Kidney (tissue), 14 donors: ENCODE data around the gene SEMA3D. TPM values are rescaled to one million over a fixed set of nuclear protein-coding genes. Genes with fewer than 3 reads are reported as not detected.

Source experiments
- DNase-seq, 5 donors: peaks; one replicate each; pipeline ENCODE4 v3.0.0-alpha.2; 2013 to 2020
- FAIRE-seq: peaks from 2 replicates; lab custom pipeline; 2012; peaks lifted over from hg19 to GRCh38; lab: Jason Lieb, UNC
- H3K27ac ChIP-seq, 2 donors: one replicate each; pipeline ENCODE4 v1.7.0; 2013; ENCODE audit warnings: low read depth in 2 of 2, low read length in 2 of 2, inconsistent platforms in 1 of 2
- H3K27me3 ChIP-seq: one replicate; pipeline ENCODE4 v1.7.1; 2013; ENCODE audit warnings: low read length, inconsistent platforms; ENCODE audit not compliant: control insufficient read depth, insufficient read depth
- H3K36me3 ChIP-seq, 3 donors: one replicate each; pipeline versions ENCODE4 v1.7.0 to v1.7.1; 2013; ENCODE audit warnings: low read length in 3 of 3, control low read depth in 1 of 3, inconsistent platforms in 1 of 3; ENCODE audit not compliant: insufficient read depth in 3 of 3, control insufficient read depth in 2 of 3
- H3K4me1 ChIP-seq, 3 donors: one replicate each; pipeline versions ENCODE4 v1.7.0 to v1.7.1; 2013; ENCODE audit warnings: low read length in 3 of 3, inconsistent platforms in 1 of 3, low read depth in 1 of 3; ENCODE audit not compliant: control insufficient read depth in 2 of 3, insufficient read depth in 2 of 3
- H3K4me3 ChIP-seq, 3 donors: one replicate each; pipeline versions ENCODE4 v1.7.0 to v1.8.1; 2013; ENCODE audit warnings: low read length in 3 of 3, control low read depth in 1 of 3, inconsistent platforms in 1 of 3
- H3K9ac ChIP-seq, 3 donors: one replicate each; pipeline versions ENCODE4 v1.7.0 to v1.7.1; 2013; ENCODE audit warnings: low read length in 3 of 3, control low read depth in 1 of 3, inconsistent platforms in 1 of 3
- H3K9me3 ChIP-seq, 3 donors: one replicate each; pipeline versions ENCODE4 v1.7.0 to v1.7.1; 2013; ENCODE audit warnings: low read length in 3 of 3, control low read depth in 1 of 3, inconsistent platforms in 1 of 3; ENCODE audit not compliant: control insufficient read depth in 2 of 3, insufficient read depth in 1 of 3
- intact Hi-C: fragments of 100-400 bp; cut with DNase I; formaldehyde crosslinking; loops from one replicate; pipeline ENCODE4 v1.11.1; 2022
- polyA plus RNA-seq: library from polyadenylated mRNA; stranded (reverse); fragments of 350-450 nt; fragmentation: Illumina TruSeq; extraction: RNeasy Lipid Tissue Mini Kit (QIAGEN cat#74804); gene quantifications from one replicate; pipeline ENCODE4 v1.2.3, GENCODE V29; 2014; ENCODE audit warnings: low read depth, low replicate concordance; ENCODE audit not compliant: insufficient read depth
- total RNA-seq: library from RNA; stranded (reverse); fragmentation: NEBNext Ultra II Directional; extraction: Animal tissue kit (Norgen Biotek cat#: 25700); gene quantifications from one replicate; pipeline ENCODE4 v1.2.1, GENCODE V29; 2021
- TF ChIP-seq, protein P1 (sequence below): IDR thresholded peaks from 3 replicates; pipeline ENCODE4 v1.5.1; 2012; ENCODE audit warnings: mild to moderate bottlenecking, moderate library complexity, borderline replicate concordance; ENCODE audit not compliant: insufficient read depth; ENCODE audit errors: extremely low read depth
- donor health status: control.
- donor health status: control.
- donor health status: control.
- donor health status: control.
- donor health status: control.
- donor health status: DM: yes; HTN: yes; CAD: no.
- donor health status: Normal renal cell carcinoma (clear cell type).

Gene SEMA3D
- total and polyA plus RNA-seq, 2 donors from 2014 or later, result 0.82 to 17.5 TPM

DNA sequence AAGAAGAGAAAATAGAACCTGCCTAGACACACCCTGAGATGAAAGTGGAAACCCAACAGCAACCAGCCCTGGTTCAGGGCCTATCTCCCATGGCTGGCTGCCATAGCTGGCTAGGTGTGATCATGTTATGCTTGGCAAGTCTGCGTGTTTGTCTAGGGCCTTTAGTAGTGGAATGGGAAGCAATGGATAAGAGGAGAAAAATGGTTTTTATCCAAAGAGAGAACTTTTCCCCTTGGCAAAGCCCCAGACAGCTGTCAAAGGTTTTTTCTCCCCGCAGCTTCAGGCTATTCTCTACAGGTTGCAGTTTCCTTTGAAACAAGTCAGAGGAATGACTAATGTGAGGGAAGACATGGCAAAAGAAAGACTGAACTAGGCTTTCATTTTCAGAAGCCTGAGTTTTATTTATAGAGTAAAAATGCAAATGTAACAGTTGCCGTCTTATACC, 161.5 kb downstream of the SEMA3D start:
- no peaks in the 10 kb centered on the region for H3K27me3 ChIP-seq
- H3K36me3 ChIP-seq, result no peaks in the 10 kb centered on the region
- no peak for FAIRE-seq
- H3K4me1 ChIP-seq, result no peaks in the 10 kb centered on the region
- peak in 1 of 5 donors; percentile 44 for DNase-seq
- no peak overlapping the region for H3K27ac ChIP-seq
- H3K4me3 ChIP-seq, result no peak overlapping the region
- H3K9ac ChIP-seq, result no peak overlapping the region
- intact Hi-C loops, result loop anchor here (10.0 kb wide), 1 partner anchor 1051 kb away; no protein-coding TSS in a partner anchor
- TF ChIP-seq, protein P1, sequence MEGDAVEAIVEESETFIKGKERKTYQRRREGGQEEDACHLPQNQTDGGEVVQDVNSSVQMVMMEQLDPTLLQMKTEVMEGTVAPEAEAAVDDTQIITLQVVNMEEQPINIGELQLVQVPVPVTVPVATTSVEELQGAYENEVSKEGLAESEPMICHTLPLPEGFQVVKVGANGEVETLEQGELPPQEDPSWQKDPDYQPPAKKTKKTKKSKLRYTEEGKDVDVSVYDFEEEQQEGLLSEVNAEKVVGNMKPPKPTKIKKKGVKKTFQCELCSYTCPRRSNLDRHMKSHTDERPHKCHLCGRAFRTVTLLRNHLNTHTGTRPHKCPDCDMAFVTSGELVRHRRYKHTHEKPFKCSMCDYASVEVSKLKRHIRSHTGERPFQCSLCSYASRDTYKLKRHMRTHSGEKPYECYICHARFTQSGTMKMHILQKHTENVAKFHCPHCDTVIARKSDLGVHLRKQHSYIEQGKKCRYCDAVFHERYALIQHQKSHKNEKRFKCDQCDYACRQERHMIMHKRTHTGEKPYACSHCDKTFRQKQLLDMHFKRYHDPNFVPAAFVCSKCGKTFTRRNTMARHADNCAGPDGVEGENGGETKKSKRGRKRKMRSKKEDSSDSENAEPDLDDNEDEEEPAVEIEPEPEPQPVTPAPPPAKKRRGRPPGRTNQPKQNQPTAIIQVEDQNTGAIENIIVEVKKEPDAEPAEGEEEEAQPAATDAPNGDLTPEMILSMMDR, result no peak
- H3K9me3 ChIP-seq, result no peaks in the 10 kb centered on the region

DNA sequence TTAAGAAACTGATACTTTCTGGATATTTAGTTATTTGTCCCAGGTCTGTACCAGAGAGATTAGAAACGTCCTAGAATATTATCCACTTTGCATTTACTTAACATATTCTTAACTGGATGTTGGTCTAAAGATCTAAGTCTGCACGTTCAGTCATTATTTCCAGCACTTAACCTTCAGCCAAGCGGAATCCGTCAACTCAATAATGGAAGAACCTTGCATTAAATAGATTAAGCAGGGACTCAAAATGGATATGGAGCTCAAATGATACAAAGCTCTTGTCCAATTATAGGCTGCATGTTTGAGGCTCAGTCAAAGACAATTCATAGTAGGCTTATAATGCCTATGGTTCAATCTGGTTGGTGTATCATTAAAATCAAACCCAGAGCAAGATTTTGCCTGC, 162.9 kb downstream of the SEMA3D start:
- TF ChIP-seq, protein P1, result no peak
- no peaks in the 10 kb centered on the region for H3K27me3 ChIP-seq
- H3K9me3 ChIP-seq, result no peaks in the 10 kb centered on the region
- no peaks in the 10 kb centered on the region for H3K36me3 ChIP-seq
- H3K27ac ChIP-seq, result no peak overlapping the region
- intact Hi-C loops, result loop anchor here (10.0 kb wide), 1 partner anchor 1049 kb away; no protein-coding TSS in a partner anchor
- H3K4me1 ChIP-seq, result no peaks in the 10 kb centered on the region
- FAIRE-seq (no peak), DNase-seq (no peak)
- no peak overlapping the region for H3K4me3 ChIP-seq
- H3K9ac ChIP-seq, result no peak overlapping the region

DNA sequence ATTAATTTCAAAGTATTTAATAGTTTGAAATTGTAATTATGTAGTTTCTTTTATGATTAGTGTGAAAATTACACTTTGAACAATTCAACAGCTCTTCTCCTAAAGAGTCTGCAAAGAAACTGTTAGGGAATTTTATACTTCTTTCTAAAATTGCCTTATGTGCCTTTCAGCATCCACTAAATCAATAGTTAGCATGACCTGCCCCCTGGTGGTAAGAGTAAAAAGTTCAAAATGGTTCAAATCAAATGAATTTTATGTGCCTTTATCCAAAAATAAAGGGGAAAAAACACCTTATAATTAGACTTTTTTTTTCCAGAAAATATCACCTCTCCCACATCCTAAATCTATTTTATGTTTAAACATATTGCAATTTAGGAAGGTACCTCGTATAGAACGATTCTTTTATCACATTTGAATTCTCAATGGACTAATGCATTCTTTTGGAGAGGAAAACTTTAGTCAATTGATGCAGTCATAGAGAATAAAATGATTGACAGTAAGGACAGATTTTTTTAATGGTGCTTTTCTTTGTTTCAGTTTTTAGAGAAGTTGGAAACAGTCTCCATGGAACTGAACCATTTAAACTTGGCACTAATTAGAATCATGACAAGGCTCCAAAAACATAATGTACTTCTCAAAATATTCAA, 163.7 kb downstream of the SEMA3D start:
- H3K36me3 ChIP-seq, result no peaks in the 10 kb centered on the region
- no peaks in the 10 kb centered on the region for H3K9me3 ChIP-seq
- FAIRE-seq (peak; percentile 96), DNase-seq (peak in 2 of 5 donors; percentile 67 to 81)
- intact Hi-C loops, result loop anchor here (10.0 kb wide), 1 partner anchor 1048 kb away; no protein-coding TSS in a partner anchor
- no peak overlapping the region for H3K27ac ChIP-seq
- no peak overlapping the region for H3K4me3 ChIP-seq
- no peaks in the 10 kb centered on the region for H3K27me3 ChIP-seq
- no peak overlapping the region for H3K9ac ChIP-seq
- H3K4me1 ChIP-seq, result no peaks in the 10 kb centered on the region
- TF ChIP-seq, protein P1, result peak; percentile 55
